Measurements from ENCODE around the gene ROS1.

DNA sequence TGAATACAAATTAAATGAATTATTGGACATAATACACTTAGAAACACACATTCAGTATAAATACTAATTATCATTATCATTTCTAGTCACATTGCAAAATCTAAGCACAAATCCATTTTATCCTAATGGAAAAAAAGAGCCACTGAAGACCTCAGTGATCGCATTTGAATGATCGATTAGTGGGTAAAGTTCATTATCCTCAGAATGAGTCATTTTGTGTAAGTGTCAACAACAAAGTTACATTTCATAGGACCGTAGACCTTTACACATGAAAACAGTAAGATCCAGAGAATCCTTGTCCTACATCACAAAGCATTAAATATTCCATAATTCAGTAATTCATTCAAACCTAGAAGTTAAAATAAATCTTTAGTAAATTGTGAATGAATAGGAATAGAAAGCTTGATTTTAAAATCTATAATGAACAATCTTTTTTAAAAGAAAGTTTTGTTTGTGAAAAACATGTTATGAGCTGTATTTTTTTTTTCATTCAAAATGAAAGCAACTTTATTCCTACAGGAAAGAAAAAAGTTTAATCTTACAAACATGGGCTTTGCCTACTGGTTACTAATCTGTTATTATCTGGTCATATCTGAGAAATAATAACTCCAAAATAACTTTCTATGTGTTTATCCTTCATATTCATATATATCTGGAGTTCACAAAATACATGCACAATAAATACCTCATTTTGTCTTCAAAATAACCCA, 33.7 kb downstream of the ROS1 start:
- TF ChIP-seq, protein P1, sequence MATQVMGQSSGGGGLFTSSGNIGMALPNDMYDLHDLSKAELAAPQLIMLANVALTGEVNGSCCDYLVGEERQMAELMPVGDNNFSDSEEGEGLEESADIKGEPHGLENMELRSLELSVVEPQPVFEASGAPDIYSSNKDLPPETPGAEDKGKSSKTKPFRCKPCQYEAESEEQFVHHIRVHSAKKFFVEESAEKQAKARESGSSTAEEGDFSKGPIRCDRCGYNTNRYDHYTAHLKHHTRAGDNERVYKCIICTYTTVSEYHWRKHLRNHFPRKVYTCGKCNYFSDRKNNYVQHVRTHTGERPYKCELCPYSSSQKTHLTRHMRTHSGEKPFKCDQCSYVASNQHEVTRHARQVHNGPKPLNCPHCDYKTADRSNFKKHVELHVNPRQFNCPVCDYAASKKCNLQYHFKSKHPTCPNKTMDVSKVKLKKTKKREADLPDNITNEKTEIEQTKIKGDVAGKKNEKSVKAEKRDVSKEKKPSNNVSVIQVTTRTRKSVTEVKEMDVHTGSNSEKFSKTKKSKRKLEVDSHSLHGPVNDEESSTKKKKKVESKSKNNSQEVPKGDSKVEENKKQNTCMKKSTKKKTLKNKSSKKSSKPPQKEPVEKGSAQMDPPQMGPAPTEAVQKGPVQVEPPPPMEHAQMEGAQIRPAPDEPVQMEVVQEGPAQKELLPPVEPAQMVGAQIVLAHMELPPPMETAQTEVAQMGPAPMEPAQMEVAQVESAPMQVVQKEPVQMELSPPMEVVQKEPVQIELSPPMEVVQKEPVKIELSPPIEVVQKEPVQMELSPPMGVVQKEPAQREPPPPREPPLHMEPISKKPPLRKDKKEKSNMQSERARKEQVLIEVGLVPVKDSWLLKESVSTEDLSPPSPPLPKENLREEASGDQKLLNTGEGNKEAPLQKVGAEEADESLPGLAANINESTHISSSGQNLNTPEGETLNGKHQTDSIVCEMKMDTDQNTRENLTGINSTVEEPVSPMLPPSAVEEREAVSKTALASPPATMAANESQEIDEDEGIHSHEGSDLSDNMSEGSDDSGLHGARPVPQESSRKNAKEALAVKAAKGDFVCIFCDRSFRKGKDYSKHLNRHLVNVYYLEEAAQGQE (IDR thresholded peaks at IDR 0.05): peak; percentile 59
- peak in 1 of 2 donors; percentile 17 for TF ChIP-seq RAD21 (IDR thresholded peaks at IDR 0.05)
- TF ChIP-seq, protein P2, sequence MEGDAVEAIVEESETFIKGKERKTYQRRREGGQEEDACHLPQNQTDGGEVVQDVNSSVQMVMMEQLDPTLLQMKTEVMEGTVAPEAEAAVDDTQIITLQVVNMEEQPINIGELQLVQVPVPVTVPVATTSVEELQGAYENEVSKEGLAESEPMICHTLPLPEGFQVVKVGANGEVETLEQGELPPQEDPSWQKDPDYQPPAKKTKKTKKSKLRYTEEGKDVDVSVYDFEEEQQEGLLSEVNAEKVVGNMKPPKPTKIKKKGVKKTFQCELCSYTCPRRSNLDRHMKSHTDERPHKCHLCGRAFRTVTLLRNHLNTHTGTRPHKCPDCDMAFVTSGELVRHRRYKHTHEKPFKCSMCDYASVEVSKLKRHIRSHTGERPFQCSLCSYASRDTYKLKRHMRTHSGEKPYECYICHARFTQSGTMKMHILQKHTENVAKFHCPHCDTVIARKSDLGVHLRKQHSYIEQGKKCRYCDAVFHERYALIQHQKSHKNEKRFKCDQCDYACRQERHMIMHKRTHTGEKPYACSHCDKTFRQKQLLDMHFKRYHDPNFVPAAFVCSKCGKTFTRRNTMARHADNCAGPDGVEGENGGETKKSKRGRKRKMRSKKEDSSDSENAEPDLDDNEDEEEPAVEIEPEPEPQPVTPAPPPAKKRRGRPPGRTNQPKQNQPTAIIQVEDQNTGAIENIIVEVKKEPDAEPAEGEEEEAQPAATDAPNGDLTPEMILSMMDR (IDR thresholded peaks at IDR 0.05; ENCODE audit: low read depth, low read length, missing input control): no peak
- TF ChIP-seq SP1 (IDR thresholded peaks at IDR 0.05): peak; percentile 91
- no peak for TF ChIP-seq TAF1 (conservative IDR thresholded peaks at IDR 0.05)
- peak in 1 of 2 donors; percentile 17 for TF ChIP-seq GABPA (IDR thresholded peaks at IDR 0.05 in 1 of 2, conservative IDR thresholded peaks at IDR 0.05 in 1 of 2)
- TF ChIP-seq FOXA2 (IDR thresholded peaks at IDR 0.05): peak; percentile 97
- TF ChIP-seq, protein P3, sequence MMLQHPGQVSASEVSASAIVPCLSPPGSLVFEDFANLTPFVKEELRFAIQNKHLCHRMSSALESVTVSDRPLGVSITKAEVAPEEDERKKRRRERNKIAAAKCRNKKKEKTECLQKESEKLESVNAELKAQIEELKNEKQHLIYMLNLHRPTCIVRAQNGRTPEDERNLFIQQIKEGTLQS (IDR thresholded peaks at IDR 0.05): peak; percentile 99
- TF ChIP-seq, protein P4, sequence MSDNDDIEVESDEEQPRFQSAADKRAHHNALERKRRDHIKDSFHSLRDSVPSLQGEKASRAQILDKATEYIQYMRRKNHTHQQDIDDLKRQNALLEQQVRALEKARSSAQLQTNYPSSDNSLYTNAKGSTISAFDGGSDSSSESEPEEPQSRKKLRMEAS (IDR thresholded peaks at IDR 0.05): peak; percentile 29
- TF ChIP-seq FOXA1 (IDR thresholded peaks at IDR 0.05): peak; percentile 95
